Gastrocnemius medialis (tissue), 4 donors: ENCODE results near the gene NAPEPLD. TPM values are rescaled to one million over a fixed set of nuclear protein-coding genes. Genes with fewer than 3 reads are reported as not detected.

Source experiments
- ATAC-seq, 2 donors: fragments of 150-250 bp; one replicate each; pipeline ENCODE4 v1.9.1; 2016
- DNase-seq, 2 donors: peaks; one replicate each; pipeline ENCODE4 v3.0.0-alpha.2; 2019
- H3K27ac ChIP-seq, 4 donors: fragments of 200-600 bp; sonication (generic); 1 replicate in 1 of 4; 2 replicates in 3 of 4; pipeline ENCODE4 v1.5.1; 2016 to 2018; ENCODE audit warnings: mild to moderate bottlenecking in 2 of 4, moderate library complexity in 1 of 4
- H3K27me3 ChIP-seq, 3 donors: fragments of 200-600 bp; sonication (generic) in 2 of 3; 1 replicate in 1 of 3; 2 replicates in 2 of 3; pipeline versions ENCODE4 v1.5.1 to v1.6.0; 2016 to 2019; ENCODE audit warnings: mild to moderate bottlenecking in 1 of 3, moderate library complexity in 1 of 3
- H3K36me3 ChIP-seq, 2 donors: fragments of 200-600 bp; sonication (generic) in 1 of 2; one replicate each; pipeline ENCODE4 v1.5.1; 2017 to 2018
- H3K4me1 ChIP-seq, 2 donors: fragments of 200-600 bp; sonication (generic) in 1 of 2; one replicate each; pipeline ENCODE4 v1.5.1; 2016 to 2017; ENCODE audit warnings: mild to moderate bottlenecking in 2 of 2
- H3K4me3 ChIP-seq, 4 donors: fragments of 200-600 bp; sonication (generic) in 3 of 4; 1 replicate in 1 of 4; 2 replicates in 3 of 4; pipeline ENCODE4 v1.5.1; 2016 to 2019; ENCODE audit warnings: mild to moderate bottlenecking in 2 of 4
- H3K9me3 ChIP-seq, 3 donors: fragments of 200-600 bp; sonication (generic) in 2 of 3; 1 replicate in 1 of 3; 2 replicates in 2 of 3; pipeline ENCODE4 v1.5.1; 2016 to 2019
- CTCF ChIP-seq, 5 experiments: fragments of 450-650 bp in 3 of 5; fragments of 200-600 bp in 2 of 5; sonication (generic) in 2 of 5; IDR thresholded peaks in 4 of 5; conservative IDR thresholded peaks in 1 of 5; 1 replicate in 4 of 5; 2 replicates in 1 of 5; pipeline ENCODE4 v1.5.1; 2016 to 2019; ENCODE audit warnings: antibody characterized with exemption in 5 of 5, mild to moderate bottlenecking in 3 of 5, moderate library complexity in 3 of 5
- POLR2A ChIP-seq, 2 donors: fragments of 450-650 bp; IDR thresholded peaks; one replicate each; pipeline ENCODE4 v1.6.1; 2017; ENCODE audit warnings: antibody characterized with exemption in 2 of 2, mild to moderate bottlenecking in 2 of 2, moderate library complexity in 2 of 2
- in situ Hi-C, 4 donors: fragments of 200-750 bp; cut with MboI; loops; one replicate each; pipeline versions ENCODE4 v1.15.0 to v1.8.0; 2017; ENCODE audit warnings: low sequenced_read_pairs in 4 of 4
- intact Hi-C: fragments of 100-400 bp; cut with DNase I; formaldehyde crosslinking; loops from one replicate; pipeline ENCODE4 v1.15.1; 2023; ENCODE audit warnings: low total_unique reads
- total RNA-seq, 4 donors: library from RNA; depleted of rRNA; stranded (reverse); fragments of >200 nt; gene quantifications; one replicate each; pipeline versions ENCODE4 v1.1.0 to v1.2.3, GENCODE V29; 2016

The NAPEPLD gene
- total RNA-seq, 4 donors from 2014 or later, result 2.3 to 5.7 (median 4.0) TPM

- intact Hi-C loops (no loop called here), in situ Hi-C loops (no loop called here)
- Histone ChIP-seq H3K27me3 (no peaks in the 10 kb centered on the region), H3K36me3 (peaks cover 0 to 15% of the 10 kb centered on the region in 2 donors), H3K27ac (no peak overlapping the region), H3K9me3 (no peaks in the 10 kb centered on the region), H3K4me3 (no peak overlapping the region), H3K4me1 (no peaks in the 10 kb centered on the region)
- ATAC-seq (no peak), DNase-seq (no peak)
- TF ChIP-seq POLR2A (IDR thresholded peaks at IDR 0.05), result no peak
- TF ChIP-seq CTCF (IDR thresholded peaks at IDR 0.05 in 4 of 5, conservative IDR thresholded peaks at IDR 0.05 in 1 of 5), result no peak
Observed at GRCh38 chr7:103117465-103117864, 31.4 kb downstream of the NAPEPLD start.

GRCh38 chr7:103116991-103117390 is 31.9 kb downstream of the NAPEPLD start:
- Histone ChIP-seq H3K36me3 (peaks cover 0 to 15% of the 10 kb centered on the region in 2 donors), H3K4me3 (no peak overlapping the region), H3K27me3 (no peaks in the 10 kb centered on the region), H3K9me3 (no peaks in the 10 kb centered on the region), H3K27ac (no peak overlapping the region), H3K4me1 (no peaks in the 10 kb centered on the region)
- DNase-seq (no peak), ATAC-seq (no peak)
- in situ Hi-C loops, result no loop called here
- TF ChIP-seq POLR2A (IDR thresholded peaks at IDR 0.05), result no peak
- no peak for TF ChIP-seq CTCF (IDR thresholded peaks at IDR 0.05 in 4 of 5, conservative IDR thresholded peaks at IDR 0.05 in 1 of 5)
- intact Hi-C loops, result no loop called here

GRCh38 chr7:103116511-103116910 is 32.4 kb downstream of the NAPEPLD start:
- ATAC-seq (no peak), DNase-seq (no peak)
- intact Hi-C loops, result no loop called here
- Histone ChIP-seq H3K27me3 (no peaks in the 10 kb centered on the region), H3K9me3 (no peaks in the 10 kb centered on the region), H3K36me3 (peaks cover 0 to 10% of the 10 kb centered on the region in 2 donors), H3K27ac (no peak overlapping the region), H3K4me3 (no peak overlapping the region), H3K4me1 (no peaks in the 10 kb centered on the region)
- in situ Hi-C loops, result no loop called here
- TF ChIP-seq CTCF (IDR thresholded peaks at IDR 0.05 in 4 of 5, conservative IDR thresholded peaks at IDR 0.05 in 1 of 5) (no peak), POLR2A (IDR thresholded peaks at IDR 0.05) (no peak)

GRCh38 chr7:103115771-103116170 is 33.1 kb downstream of the NAPEPLD start:
- ATAC-seq (no peak), DNase-seq (no peak)
- no peak for TF ChIP-seq CTCF (IDR thresholded peaks at IDR 0.05 in 4 of 5, conservative IDR thresholded peaks at IDR 0.05 in 1 of 5)
- TF ChIP-seq POLR2A (IDR thresholded peaks at IDR 0.05), result no peak
- intact Hi-C loops (no loop called here), in situ Hi-C loops (no loop called here)
- H3K4me3 ChIP-seq, result no peak overlapping the region
- peaks cover 0 to 9% of the 10 kb centered on the region in 2 donors for H3K36me3 ChIP-seq
- H3K27me3 ChIP-seq, result no peaks in the 10 kb centered on the region
- no peaks in the 10 kb centered on the region for H3K4me1 ChIP-seq
- H3K27ac ChIP-seq, result no peak overlapping the region
- no peaks in the 10 kb centered on the region for H3K9me3 ChIP-seq

- DNase-seq (no peak), ATAC-seq (no peak)
- TF ChIP-seq POLR2A (IDR thresholded peaks at IDR 0.05) (no peak), CTCF (IDR thresholded peaks at IDR 0.05 in 4 of 5, conservative IDR thresholded peaks at IDR 0.05 in 1 of 5) (no peak)
- Histone ChIP-seq H3K4me1 (no peaks in the 10 kb centered on the region), H3K27me3 (no peaks in the 10 kb centered on the region), H3K27ac (no peak overlapping the region), H3K4me3 (no peak overlapping the region), H3K9me3 (no peaks in the 10 kb centered on the region), H3K36me3 (peaks cover 0 to 3% of the 10 kb centered on the region in 2 donors)
- in situ Hi-C loops (no loop called here), intact Hi-C loops (no loop called here)
Observed at GRCh38 chr7:103114576-103115008, 34.3 kb downstream of the NAPEPLD start.
